Heart right ventricle (tissue), 16 donors: ENCODE measurements around the gene AFG3L2. TPM values are rescaled to one million over a fixed set of nuclear protein-coding genes. Genes with fewer than 3 reads are reported as not detected.

ENCODE experiments used
- ATAC-seq, 8 donors: fragments of 200-7000 bp; cut with Tn5 transposase; one replicate each; pipeline ENCODE4 v1.9.1; 2020; ENCODE audit warnings: mild to moderate bottlenecking in 8 of 8, moderate library complexity in 8 of 8, moderate number of reproducible peaks in 1 of 8
- DNase-seq, 2 donors: peaks; one replicate each; pipeline ENCODE4 v3.0.0-alpha.2; 2020
- H3K27ac ChIP-seq, 10 donors: fragments of 200-600 bp; sonication (generic) in 2 of 10; one replicate each; pipeline versions ENCODE4 v1.5.0 to v1.8.0; 2020 to 2022; ENCODE audit warnings: mild to moderate bottlenecking in 3 of 10
- H3K27me3 ChIP-seq, 7 donors: fragments of 200-600 bp; one replicate each; pipeline ENCODE4 v1.8.0; 2021 to 2022; ENCODE audit warnings: mild to moderate bottlenecking in 2 of 7
- H3K36me3 ChIP-seq, 9 donors: fragments of 200-600 bp; sonication (generic) in 1 of 9; one replicate each; pipeline versions ENCODE4 v1.5.0 to v1.8.0; 2020 to 2022; ENCODE audit warnings: mild to moderate bottlenecking in 2 of 9
- H3K4me1 ChIP-seq, 9 donors: fragments of 200-600 bp; sonication (generic) in 1 of 9; one replicate each; pipeline versions ENCODE4 v1.5.0 to v1.8.0; 2020 to 2022; ENCODE audit warnings: mild to moderate bottlenecking in 4 of 9
- H3K4me3 ChIP-seq, 10 donors: fragments of 200-600 bp; sonication (generic) in 2 of 10; one replicate each; pipeline versions ENCODE4 v1.5.0 to v1.8.0; 2020 to 2022; ENCODE audit warnings: mild to moderate bottlenecking in 7 of 10, moderate library complexity in 2 of 10
- H3K9me3 ChIP-seq, 11 donors: fragments of 200-600 bp in 10 of 11; sonication (generic) in 2 of 11; one replicate each; pipeline versions ENCODE4 v1.5.0 to v1.8.0; 2013 to 2022; ENCODE audit warnings: mild to moderate bottlenecking in 2 of 11, control low read depth in 1 of 11, moderate library complexity in 1 of 11
- WGBS, 2 donors: extraction: QIAGEN DNeasy Blood & Tissue Kit; methylation state at CpG; one replicate each; pipeline ENCODE4 v1.1.7; 2013; ENCODE audit warnings: inconsistent platforms in 1 of 2; 5-methylcytosine and 5-hydroxymethylcytosine counted together
- intact Hi-C, 10 donors: fragments of 100-400 bp; cut with DNase I; formaldehyde crosslinking; loops; one replicate each; pipeline versions ENCODE4 v1.11.1 to v1.14.2; 2022
- polyA plus RNA-seq, 2 donors: library from polyadenylated mRNA; stranded (reverse); fragments of 200-250 nt; gene quantifications; one replicate each; pipeline ENCODE4 v1.2.3, GENCODE V29; 2013
- total RNA-seq, 10 donors: library from RNA; stranded (reverse); fragmentation: NEBNext Ultra II Directional in 3 of 10; extraction: Animal tissue kit (Norgen Biotek cat#: 25700) in 3 of 10; gene quantifications; one replicate each; pipeline versions ENCODE4 v1.2.1 to v1.2.4, GENCODE V29; 2021 to 2023
- TF ChIP-seq, protein P1 (sequence below), 9 donors: fragments of 200-600 bp; sonication (generic) in 2 of 9; IDR thresholded peaks; one replicate each; pipeline versions ENCODE4 v1.5.0 to v1.8.0; 2021 to 2022; ENCODE audit warnings: antibody characterized with exemption in 9 of 9, mild to moderate bottlenecking in 5 of 9, moderate library complexity in 1 of 9
- donor health status: Arrhythmogenic right ventricular cardiomyopathy.
- donor health status: ischemic (EF 13 %, LVEDD 7.1; RV severe dilation, severe dysfunction).
- donor health status: healthy with polysubstance abuse.
- donor health status: DM: no; HTN: yes; CAD: no.
- donor health status: DM: no; HTN: no; CAD: no.
- donor health status: ischemic (EF 25% LVEDD 6.9; RV normal size, moderate dysfunction).
- donor health status: ischemic (EF 25% LVEDD 5.7; RV mildly dilated, moderate dysfunction).
- donor health status: healthy.
- donor health status: DM: yes; HTN: yes; CAD: no.
- donor health status: Ischemic cardiomyopathy.
- donor health status: ischemic (EF 35%, LVEDD 5.7; RV mildly dilated, moderate dysfunction).
- donor health status: nonischemic (EF 11% LVEDD 7.7; RV severe dilation, severe dysfunction).
- donor health status: DM: yes; HTN: yes; CAD: no.
- donor health status: PGD.
- donor health status: ischemic (EF 29% LVEDD 5.4; RV normal size, mild dysfunction).
- donor health status: nonischemic (EF 23%, LVEDD 6.1; RV moderate dilation, normal function).

The AFG3L2 gene
- total and polyA plus RNA-seq, 12 donors = 48.1 to 176 (median 142) TPM

DNA sequence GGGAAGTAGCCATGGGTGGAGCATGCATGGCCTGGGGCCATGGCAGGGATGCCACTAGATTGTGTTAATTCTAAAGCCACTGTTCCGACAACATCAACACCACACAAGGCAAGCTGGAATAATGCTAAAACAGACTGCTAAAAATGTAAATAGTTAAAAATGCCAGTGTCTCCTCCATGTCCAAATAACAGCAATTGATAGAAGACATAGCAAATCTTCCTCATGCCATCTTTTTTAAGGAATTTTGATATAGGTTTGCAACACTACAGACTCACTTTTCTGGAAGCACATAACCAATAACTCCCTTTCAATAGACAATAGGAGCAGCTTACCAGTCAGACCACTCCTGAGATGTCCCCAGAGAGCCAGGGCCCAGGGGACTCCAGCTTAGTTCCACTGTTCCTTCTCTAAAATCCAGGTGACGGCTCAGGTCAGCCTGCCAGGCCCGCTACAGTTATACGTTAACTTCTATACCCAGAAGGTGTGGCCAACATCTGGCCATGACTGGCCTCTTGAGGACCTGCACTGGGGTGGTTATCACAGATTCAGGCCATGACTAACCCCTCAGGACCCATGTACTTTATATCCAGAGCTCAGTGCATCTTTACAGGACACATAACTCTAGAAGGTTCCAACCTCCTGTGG, 48.7 kb downstream of the AFG3L2 start:
- intact Hi-C loops = loop anchor here in 3 of 10 donors (5.0 kb wide), 2 partner anchors 34 to 44 kb away; no protein-coding TSS in a partner anchor
- H3K36me3 ChIP-seq = peaks cover 0 to 93% (median 50%) of the 10 kb centered on the region in 9 donors

DNA sequence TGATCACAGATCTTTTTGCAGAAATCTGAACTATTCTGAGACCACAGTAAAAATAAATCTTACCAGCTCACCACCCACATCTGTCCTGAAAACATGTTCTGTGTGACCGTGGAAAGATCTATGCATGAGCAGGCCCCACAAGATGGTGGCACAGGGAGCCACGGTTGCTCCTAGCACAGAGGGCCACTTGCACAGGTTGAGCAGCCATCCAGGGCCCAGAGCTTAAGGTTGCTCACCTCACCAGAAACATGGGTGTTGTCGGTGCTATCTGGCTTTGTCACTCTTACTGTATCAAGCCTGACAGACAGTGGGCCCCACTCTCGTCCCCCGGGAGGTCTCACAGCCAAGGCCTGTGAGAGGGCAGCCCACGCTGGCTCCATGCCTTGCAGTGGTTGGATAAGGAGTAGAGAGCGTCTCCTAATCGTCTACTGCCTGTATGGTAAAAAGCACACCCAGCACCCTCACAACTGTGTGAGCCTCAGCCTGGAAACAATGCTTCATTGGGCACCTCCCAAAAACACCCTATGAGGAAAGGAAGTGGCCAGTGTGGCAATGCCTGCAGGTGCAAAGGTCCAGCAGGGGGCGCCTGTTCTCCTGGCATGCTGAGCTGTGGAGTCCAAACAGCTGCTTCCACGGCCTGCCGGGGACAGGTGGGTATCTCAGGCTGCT, 49.4 kb downstream of the AFG3L2 start:
- Histone ChIP-seq H3K36me3 (peaks cover 0 to 98% (median 50%) of the 10 kb centered on the region in 9 donors), H3K27ac (peak overlapping the region in 7 of 10 donors; percentile 42 to 73 (median 49)), H3K27me3 (no peaks in the 10 kb centered on the region), H3K4me3 (no peak overlapping the region), H3K4me1 (peaks cover 2 to 38% (median 29%) of the 10 kb centered on the region in 9 donors), H3K9me3 (no peaks in the 10 kb centered on the region)
- TF ChIP-seq, protein P1, sequence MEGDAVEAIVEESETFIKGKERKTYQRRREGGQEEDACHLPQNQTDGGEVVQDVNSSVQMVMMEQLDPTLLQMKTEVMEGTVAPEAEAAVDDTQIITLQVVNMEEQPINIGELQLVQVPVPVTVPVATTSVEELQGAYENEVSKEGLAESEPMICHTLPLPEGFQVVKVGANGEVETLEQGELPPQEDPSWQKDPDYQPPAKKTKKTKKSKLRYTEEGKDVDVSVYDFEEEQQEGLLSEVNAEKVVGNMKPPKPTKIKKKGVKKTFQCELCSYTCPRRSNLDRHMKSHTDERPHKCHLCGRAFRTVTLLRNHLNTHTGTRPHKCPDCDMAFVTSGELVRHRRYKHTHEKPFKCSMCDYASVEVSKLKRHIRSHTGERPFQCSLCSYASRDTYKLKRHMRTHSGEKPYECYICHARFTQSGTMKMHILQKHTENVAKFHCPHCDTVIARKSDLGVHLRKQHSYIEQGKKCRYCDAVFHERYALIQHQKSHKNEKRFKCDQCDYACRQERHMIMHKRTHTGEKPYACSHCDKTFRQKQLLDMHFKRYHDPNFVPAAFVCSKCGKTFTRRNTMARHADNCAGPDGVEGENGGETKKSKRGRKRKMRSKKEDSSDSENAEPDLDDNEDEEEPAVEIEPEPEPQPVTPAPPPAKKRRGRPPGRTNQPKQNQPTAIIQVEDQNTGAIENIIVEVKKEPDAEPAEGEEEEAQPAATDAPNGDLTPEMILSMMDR (IDR thresholded peaks at IDR 0.05) = peak; percentile 60 to 91 (median 76)
- intact Hi-C loops = loop anchor here in 3 of 10 donors (5.0 kb wide), 2 partner anchors 35 to 45 kb away; no protein-coding TSS in a partner anchor
- ATAC-seq (peak; percentile 39 to 86 (median 80)), DNase-seq (peak; percentile 85 to 86)
- 35 to 45% methylated on average over 11 of the region's 11 CpGs for WGBS, 2 donors

More for the DNA sequence above, 48.7 kb downstream of the AFG3L2 start:
- Histone ChIP-seq H3K9me3 (no peaks in the 10 kb centered on the region), H3K4me1 (peaks cover 2 to 32% (median 24%) of the 10 kb centered on the region in 9 donors), H3K27ac (peak overlapping the region in 5 of 10 donors; percentile 20 to 73 (median 49)), H3K4me3 (no peak overlapping the region), H3K27me3 (no peaks in the 10 kb centered on the region)
- ATAC-seq (peak in 1 of 8 donors; percentile 7), DNase-seq (no peak)
- WGBS, 2 donors = 78 to 87% methylated on average over 4 of the region's 4 CpGs
- TF ChIP-seq, protein P1 (IDR thresholded peaks at IDR 0.05) = no peak

DNA sequence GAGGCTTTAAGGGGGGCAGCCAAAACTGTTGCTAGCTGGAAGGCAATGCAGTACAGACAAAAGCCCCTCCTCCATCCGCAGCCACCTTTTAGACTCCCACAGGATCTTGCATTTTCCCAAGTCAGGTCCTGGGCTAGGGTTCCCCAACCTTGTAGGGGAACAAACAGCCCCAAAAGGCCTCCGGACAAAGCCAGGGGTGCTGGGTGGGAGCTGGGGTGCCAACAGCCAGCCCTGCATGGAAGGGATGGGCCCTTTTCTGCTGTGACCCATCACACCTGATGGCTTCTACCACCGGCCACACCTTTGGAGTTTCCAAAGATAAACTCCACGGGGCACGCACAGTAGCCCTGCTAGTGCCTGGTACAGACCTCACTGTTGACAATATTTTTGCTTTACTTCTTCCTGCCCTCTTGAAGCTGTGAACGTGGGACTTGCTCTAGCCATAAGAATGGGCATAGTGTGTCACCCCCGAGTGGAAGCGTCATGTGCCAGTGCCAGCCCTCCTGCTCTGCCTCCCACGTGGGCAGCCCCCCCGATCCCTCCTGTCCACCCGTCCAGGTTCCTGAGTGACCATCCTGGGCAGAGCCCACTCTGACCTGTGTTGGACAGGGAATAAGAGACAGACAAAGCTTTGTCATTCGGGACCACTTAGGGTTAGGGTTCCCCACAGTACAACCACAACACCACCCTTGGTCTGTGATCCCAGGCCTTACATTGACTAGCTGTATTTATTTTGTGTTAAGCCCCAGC, 50.1 kb downstream of the AFG3L2 start:
- intact Hi-C loops = loop anchor here in 3 of 10 donors (5.0 kb wide), 2 partner anchors 35 to 45 kb away; no protein-coding TSS in a partner anchor
- no peak overlapping the region for H3K4me3 ChIP-seq
- no peaks in the 10 kb centered on the region for H3K9me3 ChIP-seq
- peak in 6 of 8 donors; percentile 8 to 33 (median 22) for ATAC-seq
- no peaks in the 10 kb centered on the region for H3K27me3 ChIP-seq
- H3K27ac ChIP-seq = peak overlapping the region in 6 of 10 donors; percentile 42 to 73 (median 52)
- TF ChIP-seq, protein P1 (IDR thresholded peaks at IDR 0.05) = no peak
- WGBS, 2 donors = 66 to 78% methylated on average over 12 of the region's 12 CpGs
- no peak for DNase-seq
- peaks cover 2 to 46% (median 29%) of the 10 kb centered on the region in 9 donors for H3K4me1 ChIP-seq
- peaks cover 0 to 100% (median 50%) of the 10 kb centered on the region in 9 donors for H3K36me3 ChIP-seq
